Endometrium (tissue), 2 donors: ENCODE results near the gene CCDC106.

Experiments
- FAIRE-seq: peaks from 2 replicates; lab custom pipeline; 2012; peaks lifted over from hg19 to GRCh38; lab: Jason Lieb, UNC
- donor health status: control.
- donor health status: control.

The CCDC106 gene

GRCh38 chr19:55614711-55615542, 33.1 kb upstream of the CCDC106 start:
- no peak for FAIRE-seq

DNA sequence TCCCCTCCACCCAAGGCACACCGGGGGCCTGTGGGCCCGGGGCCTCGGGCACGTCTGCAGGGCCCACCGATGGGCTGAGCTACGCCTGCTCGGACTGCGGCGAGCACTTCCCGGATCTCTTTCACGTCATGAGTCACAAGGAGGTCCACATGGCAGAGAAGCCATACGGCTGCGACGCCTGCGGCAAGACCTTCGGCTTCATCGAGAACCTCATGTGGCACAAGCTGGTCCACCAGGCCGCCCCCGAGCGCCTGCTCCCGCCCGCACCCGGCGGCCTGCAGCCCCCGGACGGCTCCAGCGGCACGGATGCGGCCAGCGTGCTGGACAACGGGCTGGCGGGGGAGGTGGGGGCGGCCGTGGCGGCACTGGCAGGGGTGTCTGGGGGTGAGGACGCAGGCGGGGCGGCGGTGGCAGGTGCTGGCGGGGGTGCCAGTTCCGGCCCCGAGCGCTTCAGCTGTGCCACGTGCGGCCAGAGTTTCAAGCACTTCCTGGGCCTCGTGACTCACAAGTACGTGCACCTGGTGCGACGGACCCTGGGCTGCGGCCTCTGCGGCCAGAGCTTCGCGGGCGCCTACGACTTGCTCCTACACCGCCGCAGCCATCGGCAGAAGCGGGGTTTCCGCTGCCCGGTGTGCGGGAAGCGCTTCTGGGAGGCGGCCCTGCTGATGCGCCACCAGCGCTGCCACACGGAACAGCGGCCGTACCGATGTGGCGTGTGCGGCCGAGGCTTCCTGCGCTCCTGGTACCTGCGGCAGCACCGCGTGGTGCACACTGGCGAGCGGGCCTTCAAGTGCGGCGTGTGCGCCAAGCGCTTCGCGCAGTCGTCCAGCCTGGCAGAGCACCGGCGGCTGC, 32.2 kb upstream of the CCDC106 start:
- FAIRE-seq, result no peak

DNA sequence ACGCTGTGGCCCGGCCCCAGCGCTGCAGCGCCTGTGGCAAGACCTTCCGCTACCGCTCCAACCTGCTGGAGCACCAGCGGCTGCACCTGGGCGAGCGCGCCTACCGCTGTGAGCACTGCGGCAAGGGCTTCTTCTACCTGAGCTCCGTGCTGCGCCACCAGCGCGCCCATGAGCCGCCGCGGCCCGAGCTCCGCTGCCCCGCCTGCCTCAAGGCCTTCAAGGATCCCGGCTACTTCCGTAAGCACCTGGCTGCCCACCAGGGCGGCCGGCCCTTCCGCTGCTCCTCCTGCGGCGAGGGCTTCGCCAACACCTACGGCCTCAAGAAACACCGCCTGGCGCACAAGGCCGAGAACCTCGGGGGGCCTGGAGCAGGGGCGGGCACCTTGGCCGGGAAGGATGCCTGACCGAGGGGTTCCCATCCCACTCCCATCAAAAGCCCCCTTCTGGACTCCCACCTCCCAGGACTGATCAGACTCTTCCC, 31.6 kb upstream of the CCDC106 start:
- no peak for FAIRE-seq

DNA sequence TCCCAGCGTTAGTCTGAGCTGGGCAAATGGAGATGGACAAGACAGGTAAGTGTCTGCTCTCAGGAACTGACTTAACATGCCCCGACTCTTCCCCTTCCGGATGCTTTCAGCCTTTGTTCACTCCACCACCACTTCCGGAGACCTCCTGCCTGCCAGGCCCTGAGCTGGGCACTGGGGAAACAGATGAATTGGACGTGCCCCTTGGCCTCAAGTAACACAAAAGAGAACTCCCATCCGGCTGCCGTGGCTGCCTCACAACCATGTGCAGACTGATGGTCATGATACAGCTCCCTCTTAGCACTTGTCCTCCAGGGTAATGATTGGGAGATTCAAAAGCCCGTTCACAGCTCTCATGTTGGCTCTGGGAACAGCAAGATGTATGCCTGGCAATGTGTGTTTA, 30.6 kb upstream of the CCDC106 start:
- FAIRE-seq, result no peak

GRCh38 chr19:55618426-55618825, 29.6 kb upstream of the CCDC106 start:
- FAIRE-seq, result no peak

GRCh38 chr19:55619286-55619685, 28.7 kb upstream of the CCDC106 start:
- no peak for FAIRE-seq

DNA sequence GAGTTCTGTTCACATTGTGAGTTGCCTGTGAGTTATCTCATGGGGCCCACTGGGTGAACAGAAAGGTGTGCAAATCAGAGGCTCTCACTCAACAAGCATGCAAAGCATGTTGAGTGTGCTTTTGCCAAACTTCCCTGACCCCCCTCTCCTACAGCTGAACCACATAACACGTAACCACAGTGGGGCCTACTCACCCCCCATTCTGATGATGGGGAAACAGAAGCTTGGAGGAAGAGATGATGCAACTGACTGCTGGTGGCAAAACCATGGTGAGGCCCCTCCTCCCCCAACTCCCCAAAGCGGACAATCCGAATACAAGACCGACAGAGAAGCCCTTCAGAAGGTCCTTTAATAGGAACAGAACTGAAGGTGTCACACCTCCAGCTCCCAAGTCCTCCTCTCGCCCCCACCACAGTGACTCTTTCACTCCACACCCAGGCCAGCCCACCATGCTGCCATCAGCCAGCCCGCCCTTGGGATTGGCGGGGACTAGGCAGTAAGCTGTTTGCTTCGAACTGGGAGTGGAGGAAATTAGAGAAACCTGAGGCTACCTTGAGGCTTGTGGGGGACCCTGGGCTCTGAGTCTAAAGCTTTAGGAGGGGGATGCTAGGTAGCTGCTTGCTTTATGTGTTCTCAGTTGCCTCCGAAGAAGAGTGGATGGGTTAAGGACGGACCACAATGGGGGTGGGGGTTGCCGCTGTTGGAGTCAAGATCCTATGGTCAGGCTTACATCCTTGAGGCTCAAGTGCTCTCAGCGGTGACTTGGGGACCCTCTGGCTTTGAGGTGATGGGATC, 27.4 kb upstream of the CCDC106 start:
- FAIRE-seq, result no peak

- no peak for FAIRE-seq
Observed at GRCh38 chr19:55621205-55621672, 26.8 kb upstream of the CCDC106 start.

- FAIRE-seq, result no peak
Observed at GRCh38 chr19:55621673-55622231, 26.3 kb upstream of the CCDC106 start.

DNA sequence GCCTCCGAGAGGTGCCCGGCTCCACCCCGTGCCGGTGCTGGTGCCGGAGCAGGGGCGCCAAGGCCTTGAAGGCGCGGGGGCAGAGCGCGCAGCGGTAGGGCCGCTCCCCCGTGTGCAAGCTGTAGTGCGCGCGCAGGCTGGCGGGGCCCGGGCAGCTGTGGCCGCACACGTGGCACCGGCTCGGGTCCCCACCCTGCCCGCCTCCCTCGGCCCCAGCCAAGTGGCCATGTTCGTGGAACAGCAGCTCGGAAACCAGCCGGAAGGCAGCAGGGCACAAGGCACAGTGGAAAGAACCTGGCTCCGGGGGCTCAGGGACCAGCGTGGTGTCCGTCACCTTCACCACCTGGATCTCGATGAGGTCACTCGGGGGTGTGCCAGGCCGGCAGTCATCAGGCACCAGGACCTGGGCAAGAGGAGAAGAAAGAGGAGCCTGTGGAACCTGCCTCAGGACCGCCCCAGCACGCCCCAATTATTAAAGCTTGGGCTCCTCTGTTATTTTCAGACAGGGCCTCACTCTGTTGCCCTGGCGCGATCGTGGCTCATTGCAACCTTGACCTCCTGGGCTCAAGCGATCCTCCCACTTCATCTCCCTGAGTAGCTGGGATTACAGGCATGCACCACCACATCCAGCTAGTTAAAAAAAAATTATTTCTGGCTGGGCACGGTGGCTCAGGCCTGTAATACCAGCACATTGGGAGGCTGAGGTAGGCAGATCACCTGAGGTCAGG, 25.6 kb upstream of the CCDC106 start:
- FAIRE-seq, result no peak

DNA sequence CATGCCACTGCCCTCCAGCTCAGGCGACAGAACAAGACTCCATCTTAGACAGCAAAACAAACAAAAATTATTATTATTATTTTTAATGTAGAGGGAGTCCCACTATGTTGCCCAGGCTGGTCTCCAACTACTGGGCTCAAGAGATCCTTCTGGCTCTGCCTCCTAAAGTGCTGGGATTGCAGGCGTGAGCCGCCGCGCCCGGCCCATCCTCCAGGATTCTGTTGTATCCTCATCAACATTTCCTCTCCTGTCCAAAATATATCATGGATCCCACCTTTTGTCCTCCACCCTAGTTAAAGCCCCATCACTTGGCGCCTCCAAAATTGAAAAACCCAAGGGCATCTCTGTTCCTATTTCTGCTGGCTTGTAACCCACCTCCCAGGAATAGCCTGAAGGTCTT, 24.9 kb upstream of the CCDC106 start:
- no peak for FAIRE-seq

DNA sequence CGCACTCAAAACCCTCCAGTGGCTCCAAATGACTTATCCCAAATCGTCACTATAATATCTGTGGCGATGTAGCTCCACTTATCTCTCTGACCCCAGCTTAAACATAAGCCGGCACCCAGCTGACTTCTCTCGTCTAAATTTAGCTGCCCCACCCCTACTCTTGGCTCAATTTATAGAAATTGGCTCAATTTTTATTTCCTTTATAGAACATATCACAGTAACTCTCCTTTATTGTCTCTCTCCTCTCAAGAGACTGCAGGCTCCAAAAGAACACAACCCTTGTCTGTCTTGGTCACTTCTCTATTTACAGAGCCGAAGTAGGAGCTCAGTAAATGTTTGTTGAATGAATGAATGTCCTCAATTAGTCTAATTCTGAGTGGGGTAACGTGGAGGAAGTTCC, 24.5 kb upstream of the CCDC106 start:
- no peak for FAIRE-seq

- FAIRE-seq, result no peak
Observed at GRCh38 chr19:55624109-55625003, 23.7 kb upstream of the CCDC106 start, which contains the start of gene ZNF784. Gene ZNF784 (minus strand): TSS chr19:55624566. CDS start chr19:55624561, 5 bp downstream.

GRCh38 chr19:55625004-55625326, 23.0 kb upstream of the CCDC106 start:
- FAIRE-seq, result no peak

- FAIRE-seq, result no peak
Observed at GRCh38 chr19:55626350-55626749, 21.7 kb upstream of the CCDC106 start.

GRCh38 chr19:55632463-55632834, 15.6 kb upstream of the CCDC106 start:
- FAIRE-seq, result no peak

DNA sequence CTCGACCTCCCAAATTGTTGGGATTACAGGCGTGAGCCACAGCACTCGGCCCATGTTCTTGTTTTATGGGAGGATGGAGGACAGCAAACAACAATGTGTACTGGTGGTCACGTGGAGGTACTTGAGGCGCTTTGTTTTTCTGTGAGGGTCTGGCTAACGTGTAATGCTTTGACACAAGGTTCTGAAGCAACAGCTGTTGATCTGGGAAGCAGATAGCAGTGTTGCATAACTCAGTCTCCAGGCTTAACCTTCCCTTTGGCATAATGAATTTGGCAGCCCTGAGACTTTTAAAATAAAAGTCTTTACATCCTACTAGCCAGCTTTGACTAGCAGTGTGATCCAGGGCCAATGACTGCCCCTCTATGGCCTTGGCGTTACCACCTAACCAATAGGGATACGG, 14.2 kb upstream of the CCDC106 start:
- no peak for FAIRE-seq

- FAIRE-seq, result no peak
Observed at GRCh38 chr19:55635334-55635717, 12.7 kb upstream of the CCDC106 start.

DNA sequence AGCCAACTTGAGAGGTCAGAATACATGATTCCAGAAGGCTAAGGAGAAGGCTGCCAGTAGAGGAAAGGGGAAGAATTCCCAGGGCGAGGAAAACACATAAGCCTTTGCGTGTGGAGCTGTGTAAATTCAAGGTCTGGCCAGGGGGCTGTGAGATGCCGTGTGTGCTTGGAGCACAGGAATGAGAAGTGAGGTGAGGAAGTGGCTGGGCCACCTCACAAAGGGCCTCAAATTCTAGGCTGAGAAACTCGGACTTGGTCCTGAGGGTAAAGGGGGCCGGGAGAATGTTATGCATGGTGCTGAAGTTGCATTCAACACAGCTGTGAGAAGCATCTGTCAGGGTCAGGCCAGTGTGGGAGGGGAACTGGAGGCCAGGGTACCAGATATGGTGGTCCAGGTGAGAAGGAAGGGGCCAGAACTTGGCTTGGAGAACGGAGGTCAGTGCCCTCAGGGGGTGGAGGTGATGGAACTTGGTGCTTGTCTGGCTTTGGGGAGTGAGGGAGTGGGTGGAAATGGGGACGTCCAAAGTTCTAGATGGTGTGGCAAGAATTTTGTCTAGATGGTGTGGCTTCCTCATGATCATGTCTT, 12.1 kb upstream of the CCDC106 start:
- FAIRE-seq, result no peak

DNA sequence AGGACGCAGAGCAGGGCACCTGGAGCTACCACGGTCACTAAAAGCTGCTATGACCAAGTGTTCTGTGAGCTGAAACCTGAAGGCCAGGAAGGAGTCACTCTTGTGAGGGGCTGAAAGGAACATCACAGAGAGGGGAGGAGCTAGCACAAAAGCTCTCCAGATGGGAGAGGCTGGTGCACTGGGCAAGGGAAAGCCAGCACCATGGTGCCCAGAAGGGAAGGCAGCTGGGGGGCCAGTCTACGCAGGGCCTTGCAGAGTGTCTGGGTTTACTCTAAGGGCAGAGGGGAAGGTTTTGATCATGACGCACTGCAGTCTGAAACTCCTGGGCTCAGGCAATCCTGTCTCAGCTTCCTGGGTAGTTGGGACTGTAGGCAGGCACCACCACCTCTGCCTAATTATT, 11.3 kb upstream of the CCDC106 start:
- FAIRE-seq, result no peak
